ACHN (cell line): ENCODE results near the gene TMEM200C.

Experiments used
- DNase-seq: peaks from one replicate; pipeline ENCODE4 v3.0.0-alpha.2; 2015
- in situ Hi-C: cut with HindIII; loops from 2 replicates; pipeline ENCODE4 v1.10.0; 2017; ENCODE audit warnings: low sequenced_read_pairs, low pct_ligation_motif_present, low pct_unique_long_range_greater_than_20kb

Gene TMEM200C

DNA sequence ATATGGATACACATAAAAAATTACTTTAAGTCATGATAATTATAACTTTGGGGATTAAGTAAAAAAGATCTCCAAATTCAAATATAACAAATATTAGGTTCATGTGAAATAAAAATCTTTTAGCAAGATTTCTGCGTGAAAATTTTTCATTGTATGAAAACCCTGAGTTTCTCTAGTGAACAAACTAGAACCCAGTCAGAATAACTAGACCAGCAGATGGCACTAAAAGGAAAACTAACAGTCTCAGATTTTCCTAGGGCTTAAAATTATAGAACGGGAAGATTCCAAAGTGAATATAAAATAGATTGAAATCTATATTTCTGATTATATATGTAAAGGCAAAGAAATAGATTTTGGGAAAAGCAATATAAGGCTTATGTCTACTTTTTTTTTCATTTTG, 43.3 kb downstream of the TMEM200C start:
- in situ Hi-C loops, result no loop called here
- no peak for DNase-seq

GRCh38 chr18:5842653-5843052, 52.7 kb downstream of the TMEM200C start:
- in situ Hi-C loops, result no loop called here
- DNase-seq, result no peak

DNA sequence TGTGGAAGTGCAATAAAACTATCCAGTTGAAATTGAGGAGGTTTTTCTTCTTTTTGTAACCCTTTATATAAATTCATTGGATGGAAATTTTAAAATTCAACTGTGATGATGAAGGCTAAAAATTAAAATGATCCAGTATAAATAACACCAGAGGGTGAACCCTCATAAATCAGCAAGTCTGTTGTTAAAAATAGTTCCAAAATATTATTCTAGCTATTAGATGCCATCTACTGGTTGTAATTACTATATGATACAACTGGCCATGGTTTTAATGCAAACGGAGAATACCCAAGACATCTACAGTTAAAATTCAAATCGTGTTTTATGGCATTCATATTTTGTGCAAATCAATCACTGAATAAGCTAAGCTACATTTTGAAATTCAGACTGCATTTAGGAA, 53.8 kb downstream of the TMEM200C start:
- no peak for DNase-seq
- in situ Hi-C loops, result no loop called here

GRCh38 chr18:5840547-5840946, 54.8 kb downstream of the TMEM200C start:
- in situ Hi-C loops, result no loop called here
- no peak for DNase-seq

GRCh38 chr18:5840025-5840424, 55.3 kb downstream of the TMEM200C start:
- no peak for DNase-seq
- in situ Hi-C loops, result no loop called here

- DNase-seq, result no peak
- in situ Hi-C loops, result no loop called here
These were observed 56.2 kb downstream of the TMEM200C start for GRCh38 chr18:5839102-5839501.
